ENCODE data around the gene NCAPG2. TPM values are rescaled to one million over a fixed set of nuclear protein-coding genes. Genes with fewer than 3 reads are reported as not detected.

NCAPG2 gene
- total and polyA plus RNA-seq, 9 donors, result 3.2 to 9.3 (median 5.1) TPM

GRCh38 chr7:158606671-158607424 is 97.8 kb downstream of the NCAPG2 start:
- Histone ChIP-seq H3K27ac (no peak overlapping the region), H3K4me3 (no peak overlapping the region), H3K4me1 (ENCODE audit: insufficient read depth) (no peaks in the 10 kb centered on the region), H3K9me3 (no peaks in the 10 kb centered on the region), H3K36me3 (no peaks in the 10 kb centered on the region), H3K27me3 (no peaks in the 10 kb centered on the region)
- WGBS, 3 donors, result 90 to 95% (median 91%) methylated on average over 18 of the region's 18 CpGs
- intact Hi-C loops (cut with DNase I), result no loop called here
- DNase-seq, result no peak
- no peak for TF ChIP-seq EP300 (IDR thresholded peaks at IDR 0.05)
- TF ChIP-seq POLR2A (IDR thresholded peaks at IDR 0.05), result no peak
- TF ChIP-seq CTCF (IDR thresholded peaks at IDR 0.05), result no peak

GRCh38 chr7:158606129-158606528 is 98.5 kb downstream of the NCAPG2 start:
- H3K4me3 ChIP-seq, result no peak overlapping the region
- DNase-seq, result no peak
- intact Hi-C loops (cut with DNase I), result no loop called here
- H3K36me3 ChIP-seq, result no peaks in the 10 kb centered on the region
- no peaks in the 10 kb centered on the region for H3K4me1 ChIP-seq (ENCODE audit: insufficient read depth)
- no peak for TF ChIP-seq EP300 (IDR thresholded peaks at IDR 0.05)
- TF ChIP-seq POLR2A (IDR thresholded peaks at IDR 0.05), result no peak
- no peak for TF ChIP-seq CTCF (IDR thresholded peaks at IDR 0.05)
- no peak overlapping the region for H3K27ac ChIP-seq
- H3K9me3 ChIP-seq, result no peaks in the 10 kb centered on the region
- H3K27me3 ChIP-seq, result no peaks in the 10 kb centered on the region
- 17 to 21% (median 20%) methylated on average over 4 of the region's 4 CpGs for WGBS, 3 donors

GRCh38 chr7:158603773-158604755 is 100.5 kb downstream of the NCAPG2 start:
- DNase-seq, result no peak
- Histone ChIP-seq H3K36me3 (no peaks in the 10 kb centered on the region), H3K9me3 (no peaks in the 10 kb centered on the region), H3K27me3 (no peaks in the 10 kb centered on the region), H3K4me3 (no peak overlapping the region), H3K27ac (no peak overlapping the region), H3K4me1 (ENCODE audit: insufficient read depth) (no peaks in the 10 kb centered on the region)
- WGBS, 3 donors, result 91 to 92% (median 91%) methylated on average over 23 of the region's 23 CpGs
- intact Hi-C loops (cut with DNase I), result no loop called here
- TF ChIP-seq POLR2A (IDR thresholded peaks at IDR 0.05) (no peak), EP300 (IDR thresholded peaks at IDR 0.05) (no peak), CTCF (IDR thresholded peaks at IDR 0.05) (no peak)

- WGBS, 3 donors, result 90 to 91% (median 91%) methylated on average over 22 of the region's 22 CpGs
- H3K9me3 ChIP-seq, result no peaks in the 10 kb centered on the region
- H3K36me3 ChIP-seq, result no peaks in the 10 kb centered on the region
- H3K4me1 ChIP-seq (ENCODE audit: insufficient read depth), result no peaks in the 10 kb centered on the region
- intact Hi-C loops (cut with DNase I), result no loop called here
- H3K27ac ChIP-seq, result no peak overlapping the region
- H3K4me3 ChIP-seq, result no peak overlapping the region
- H3K27me3 ChIP-seq, result no peaks in the 10 kb centered on the region
- no peak for DNase-seq
- TF ChIP-seq POLR2A (IDR thresholded peaks at IDR 0.05) (no peak), CTCF (IDR thresholded peaks at IDR 0.05) (no peak), EP300 (IDR thresholded peaks at IDR 0.05) (no peak)
These were observed 101.5 kb downstream of the NCAPG2 start for GRCh38 chr7:158602905-158603772.
